ENCODE measurements around the gene GPC3. TPM values are rescaled to one million over a fixed set of nuclear protein-coding genes. Genes with fewer than 3 reads are reported as not detected.

Gene GPC3
- total RNA-seq, 4 donors from 2014 or later = 0.82 to 4.9 (median 1.8) TPM

DNA sequence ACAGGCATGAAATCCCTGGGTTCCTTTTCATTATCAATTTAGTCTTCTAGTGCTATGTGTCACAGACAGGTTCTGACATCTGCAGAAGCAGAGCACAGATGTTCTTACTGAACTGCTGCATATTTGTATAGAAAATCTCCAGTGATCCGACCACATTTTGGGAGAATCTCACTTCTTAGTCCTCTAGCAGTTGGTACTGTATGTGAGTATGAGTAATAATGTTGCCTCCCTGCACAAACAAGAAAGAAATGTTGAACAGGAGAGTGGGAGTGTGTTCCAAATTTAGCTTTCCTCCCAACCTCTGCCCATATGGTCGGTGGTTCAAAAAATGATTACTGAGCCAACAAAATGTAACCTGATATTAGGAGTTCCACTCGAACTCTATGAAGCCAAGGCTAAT, 404.8 kb downstream of the GPC3 start:
- Histone ChIP-seq H3K36me3 (no peaks in the 10 kb centered on the region), H3K4me3 (no peak overlapping the region), H3K9me3 (no peaks in the 10 kb centered on the region), H3K27ac (no peak overlapping the region), H3K4me1 (no peaks in the 10 kb centered on the region), H3K27me3 (no peaks in the 10 kb centered on the region)
- in situ Hi-C loops (cut with MboI; ENCODE audit: low pct_ligation_motif_present in 1 of 4, low pct_unique_long_range_greater_than_20kb in 1 of 4, low sequenced_read_pairs in 3 of 4) (no loop called here), intact Hi-C loops (cut with DNase I; ENCODE audit: low total_unique reads) (no loop called here)
- DNase-seq = no peak
- WGBS, 2 donors (ENCODE audit: low coverage in 1 of 2) = 67% methylated on average over 3 of the region's 3 CpGs; no CpG with 5 or more reads in 1 of the 2 donors
- no peak for TF ChIP-seq POLR2A (IDR thresholded peaks at IDR 0.05)

- Histone ChIP-seq H3K4me3 (no peak overlapping the region), H3K9me3 (no peaks in the 10 kb centered on the region), H3K27ac (no peak overlapping the region), H3K36me3 (no peaks in the 10 kb centered on the region), H3K27me3 (no peaks in the 10 kb centered on the region), H3K4me1 (no peaks in the 10 kb centered on the region)
- WGBS, 2 donors (ENCODE audit: low coverage in 1 of 2) = 78% methylated on average over 6 of the region's 6 CpGs; no CpG with 5 or more reads in 1 of the 2 donors
- TF ChIP-seq POLR2A (IDR thresholded peaks at IDR 0.05) = no peak
- TF ChIP-seq EP300 (IDR thresholded peaks at IDR 0.05; ENCODE audit: low read depth) = no peak
- TF ChIP-seq, protein P1, sequence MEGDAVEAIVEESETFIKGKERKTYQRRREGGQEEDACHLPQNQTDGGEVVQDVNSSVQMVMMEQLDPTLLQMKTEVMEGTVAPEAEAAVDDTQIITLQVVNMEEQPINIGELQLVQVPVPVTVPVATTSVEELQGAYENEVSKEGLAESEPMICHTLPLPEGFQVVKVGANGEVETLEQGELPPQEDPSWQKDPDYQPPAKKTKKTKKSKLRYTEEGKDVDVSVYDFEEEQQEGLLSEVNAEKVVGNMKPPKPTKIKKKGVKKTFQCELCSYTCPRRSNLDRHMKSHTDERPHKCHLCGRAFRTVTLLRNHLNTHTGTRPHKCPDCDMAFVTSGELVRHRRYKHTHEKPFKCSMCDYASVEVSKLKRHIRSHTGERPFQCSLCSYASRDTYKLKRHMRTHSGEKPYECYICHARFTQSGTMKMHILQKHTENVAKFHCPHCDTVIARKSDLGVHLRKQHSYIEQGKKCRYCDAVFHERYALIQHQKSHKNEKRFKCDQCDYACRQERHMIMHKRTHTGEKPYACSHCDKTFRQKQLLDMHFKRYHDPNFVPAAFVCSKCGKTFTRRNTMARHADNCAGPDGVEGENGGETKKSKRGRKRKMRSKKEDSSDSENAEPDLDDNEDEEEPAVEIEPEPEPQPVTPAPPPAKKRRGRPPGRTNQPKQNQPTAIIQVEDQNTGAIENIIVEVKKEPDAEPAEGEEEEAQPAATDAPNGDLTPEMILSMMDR (IDR thresholded peaks at IDR 0.05) = no peak
- no peak for TF ChIP-seq POLR2AphosphoS5 (IDR thresholded peaks at IDR 0.05)
- intact Hi-C loops (cut with DNase I; ENCODE audit: low total_unique reads) = no loop called here
- DNase-seq = no peak
- in situ Hi-C loops (cut with MboI; ENCODE audit: low pct_ligation_motif_present in 1 of 4, low pct_unique_long_range_greater_than_20kb in 1 of 4, low sequenced_read_pairs in 3 of 4) = no loop called here
Observed at GRCh38 chrX:133579631-133580030, 405.8 kb downstream of the GPC3 start.

DNA sequence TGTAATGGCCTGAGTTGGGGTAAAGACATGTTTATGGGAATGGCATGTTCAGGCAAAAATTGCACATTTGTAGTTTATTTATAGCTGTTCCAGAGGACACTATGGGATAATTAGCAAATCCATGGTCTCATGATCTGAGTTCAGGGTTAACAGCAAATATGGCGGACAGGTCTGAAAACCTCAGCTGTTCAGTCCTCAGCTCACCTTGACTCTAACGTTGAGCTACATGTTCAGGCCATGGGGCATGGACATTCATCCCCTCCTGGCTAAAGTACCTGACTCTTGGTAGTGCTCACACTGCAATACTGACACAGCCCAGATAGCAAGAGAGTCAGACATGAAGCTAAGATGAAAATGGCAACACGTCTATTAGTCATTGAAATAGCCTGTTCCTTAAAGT, 408.5 kb downstream of the GPC3 start:
- Histone ChIP-seq H3K4me1 (no peaks in the 10 kb centered on the region), H3K36me3 (no peaks in the 10 kb centered on the region), H3K9me3 (no peaks in the 10 kb centered on the region), H3K27ac (no peak overlapping the region), H3K27me3 (no peaks in the 10 kb centered on the region), H3K4me3 (no peak overlapping the region)
- no peak for DNase-seq
- in situ Hi-C loops (cut with MboI; ENCODE audit: low pct_ligation_motif_present in 1 of 4, low pct_unique_long_range_greater_than_20kb in 1 of 4, low sequenced_read_pairs in 3 of 4) = no loop called here
- intact Hi-C loops (cut with DNase I; ENCODE audit: low total_unique reads) = no loop called here
- WGBS, 2 donors (ENCODE audit: low coverage in 1 of 2) = 80 to 86% methylated on average over 1 to 3 of the region's 3 CpGs
- TF ChIP-seq POLR2AphosphoS5 (IDR thresholded peaks at IDR 0.05) (no peak), POLR2A (IDR thresholded peaks at IDR 0.05) (no peak), EP300 (IDR thresholded peaks at IDR 0.05; ENCODE audit: low read depth) (no peak)
- TF ChIP-seq, protein P1 (IDR thresholded peaks at IDR 0.05) = no peak

GRCh38 chrX:133575501-133576136, 409.8 kb downstream of the GPC3 start:
- no peaks in the 10 kb centered on the region for H3K9me3 ChIP-seq
- no peak overlapping the region for H3K4me3 ChIP-seq
- H3K27me3 ChIP-seq = no peaks in the 10 kb centered on the region
- H3K27ac ChIP-seq = no peak overlapping the region
- DNase-seq = no peak
- H3K4me1 ChIP-seq = no peaks in the 10 kb centered on the region
- 84% methylated on average over 5 of the region's 5 CpGs; no CpG with 5 or more reads in 1 of the 2 donors for WGBS, 2 donors (ENCODE audit: low coverage in 1 of 2)
- in situ Hi-C loops (cut with MboI; ENCODE audit: low pct_ligation_motif_present in 1 of 4, low pct_unique_long_range_greater_than_20kb in 1 of 4, low sequenced_read_pairs in 3 of 4) = no loop called here
- no peak for TF ChIP-seq POLR2A (IDR thresholded peaks at IDR 0.05)
- H3K36me3 ChIP-seq = no peaks in the 10 kb centered on the region
- intact Hi-C loops (cut with DNase I; ENCODE audit: low total_unique reads) = no loop called here

- H3K4me1 ChIP-seq = no peaks in the 10 kb centered on the region
- TF ChIP-seq, protein P1 (IDR thresholded peaks at IDR 0.05) = no peak
- TF ChIP-seq POLR2A (IDR thresholded peaks at IDR 0.05) = no peak
- in situ Hi-C loops (cut with MboI; ENCODE audit: low pct_ligation_motif_present in 1 of 4, low pct_unique_long_range_greater_than_20kb in 1 of 4, low sequenced_read_pairs in 3 of 4) = no loop called here
- no peaks in the 10 kb centered on the region for H3K27me3 ChIP-seq
- no peak overlapping the region for H3K27ac ChIP-seq
- DNase-seq = no peak
- WGBS, 2 donors (ENCODE audit: low coverage in 1 of 2) = 76 to 83% methylated on average over 1 to 2 of the region's 2 CpGs
- intact Hi-C loops (cut with DNase I; ENCODE audit: low total_unique reads) = no loop called here
- H3K9me3 ChIP-seq = no peaks in the 10 kb centered on the region
- no peak overlapping the region for H3K4me3 ChIP-seq
- H3K36me3 ChIP-seq = no peaks in the 10 kb centered on the region
Observed at GRCh38 chrX:133574716-133575115, 410.7 kb downstream of the GPC3 start.
